Psoas muscle (tissue), 8 donors: ENCODE results near the gene HPS4. TPM values are rescaled to one million over a fixed set of nuclear protein-coding genes. Genes with fewer than 3 reads are reported as not detected.
A peak's percentile ranks its signal among the peaks of the same experiment; 100 is the strongest.

Experiments used
- ATAC-seq, 4 donors: fragments of 200-7000 bp; cut with Tn5 transposase; one replicate each; pipeline ENCODE4 v1.9.1; 2020; ENCODE audit warnings: moderate library complexity in 3 of 4, mild to moderate bottlenecking in 2 of 4
- DNase-seq, 2 donors: peaks; one replicate each; pipeline ENCODE4 v3.0.0-alpha.2; 2020
- H3K27ac ChIP-seq: fragments of 200-600 bp; one replicate; pipeline ENCODE4 v1.8.0; 2022
- H3K27me3 ChIP-seq, 3 donors: fragments of 200-600 bp in 1 of 3; one replicate each; pipeline versions ENCODE4 v1.6.1 to v1.8.0; 2013 to 2022; ENCODE audit warnings: low read length in 2 of 3, mild to moderate bottlenecking in 2 of 3, moderate library complexity in 1 of 3; ENCODE audit not compliant: insufficient read depth in 3 of 3
- H3K36me3 ChIP-seq, 2 donors: fragments of 200-600 bp in 1 of 2; one replicate each; pipeline versions ENCODE4 v1.6.1 to v1.8.0; 2013 to 2022; ENCODE audit warnings: low read depth in 1 of 2, mild to moderate bottlenecking in 1 of 2, moderate library complexity in 1 of 2; ENCODE audit not compliant: insufficient read depth in 1 of 2
- H3K4me1 ChIP-seq: fragments of 200-600 bp; one replicate; pipeline ENCODE4 v1.8.0; 2022
- H3K4me3 ChIP-seq: fragments of 200-600 bp; one replicate; pipeline ENCODE4 v1.8.0; 2022; ENCODE audit warnings: mild to moderate bottlenecking
- H3K9me3 ChIP-seq: fragments of 200-600 bp; one replicate; pipeline ENCODE4 v1.8.0; 2022
- CTCF ChIP-seq: fragments of 200-600 bp; IDR thresholded peaks from one replicate; pipeline ENCODE4 v1.8.0; 2022; ENCODE audit warnings: antibody characterized with exemption
- WGBS, 3 donors: extraction: QIAGEN DNeasy Blood & Tissue Kit; methylation state at CpG; one replicate each; pipeline versions ENCODE4 v1.1.6 to v1.1.7; 2013; 5-methylcytosine and 5-hydroxymethylcytosine counted together
- intact Hi-C, 2 donors: fragments of 100-400 bp; cut with DNase I; formaldehyde crosslinking; loops; one replicate each; pipeline versions ENCODE4 v1.11.0 to v1.14.2; 2022
- polyA plus RNA-seq, 3 donors: library from polyadenylated mRNA; stranded (reverse); fragments of 200-250 nt; gene quantifications; one replicate each; pipeline ENCODE4 v1.2.3, GENCODE V29; 2013
- total RNA-seq, 4 donors: library from RNA; stranded (reverse); fragmentation: NEBNext Ultra II Directional in 2 of 4; extraction: Animal tissue kit (Norgen Biotek cat#: 25700) in 2 of 4; gene quantifications; one replicate each; pipeline versions ENCODE4 v1.2.1 to v1.2.4, GENCODE V29; 2021 to 2023
- donor health status: healthy with polysubstance abuse.
- donor health status: DM: no; HTN: no; CAD: no; lungs with moderate emphysema.
- donor health status: Bipolar disorder and iron deficiency.
- donor health status: healthy.
- donor health status: DM: yes; HTN: yes; CAD: no.
- donor health status: DM: no; HTN: no; CAD: no.
- donor health status: DM: no; HTN: no; CAD: no.
- donor health status: DM: yes; HTN: yes; CAD: no.

The HPS4 gene
- total and polyA plus RNA-seq, 7 donors = 5.8 to 13.9 (median 10.1) TPM

GRCh38 chr22:26428515-26429457, 54.8 kb downstream of the HPS4 start, which contains the start of gene ASPHD2:
Gene ASPHD2 (plus strand): TSS chr22:26429260. CDS start chr22:26433616, 4,356 bp downstream.
- peak; percentile 39 to 78 (median 66) for ATAC-seq
- Histone ChIP-seq H3K4me1 (peaks cover 4% of the 10 kb centered on the region), H3K4me3 (peak within 1 kb of the TSS; percentile 55), H3K9me3 (no peaks in the 10 kb centered on the region), H3K27me3 (peaks cover 0 to 35% (median 10%) of the 10 kb centered on the region in 3 donors), H3K36me3 (no peaks in the 10 kb centered on the region), H3K27ac (peak within 1 kb of the TSS; percentile 14)
- WGBS, 3 donors = 1 to 2% (median 2%) methylated on average over 37 to 96 of the region's 96 CpGs
- TF ChIP-seq CTCF = no peak
- peak; percentile 63 to 69 for DNase-seq
- intact Hi-C loops = no loop called here

- Histone ChIP-seq H3K36me3 (no peaks in the 10 kb centered on the region), H3K4me3 (no peak overlapping the region), H3K4me1 (peaks cover 4% of the 10 kb centered on the region), H3K27ac (no peak overlapping the region), H3K9me3 (no peaks in the 10 kb centered on the region), H3K27me3 (peaks cover 0 to 26% (median 4%) of the 10 kb centered on the region in 3 donors)
- TF ChIP-seq CTCF = no peak
- DNase-seq = no peak
- no peak for ATAC-seq
- intact Hi-C loops = no loop called here
Observed at GRCh38 chr22:26426924-26427323, 56.7 kb downstream of the HPS4 start.

GRCh38 chr22:26418620-26419019, 65.0 kb downstream of the HPS4 start:
- no peak for TF ChIP-seq CTCF
- 69 to 73% (median 73%) methylated on average over 3 of the region's 3 CpGs for WGBS, 3 donors
- Histone ChIP-seq H3K27ac (no peak overlapping the region), H3K4me1 (no peaks in the 10 kb centered on the region), H3K36me3 (no peaks in the 10 kb centered on the region), H3K27me3 (peaks cover 0 to 31% (median 6%) of the 10 kb centered on the region in 3 donors), H3K9me3 (no peaks in the 10 kb centered on the region), H3K4me3 (no peak overlapping the region)
- ATAC-seq = no peak
- DNase-seq = no peak
- intact Hi-C loops = no loop called here

GRCh38 chr22:26417406-26417805, 66.2 kb downstream of the HPS4 start:
- DNase-seq = no peak
- H3K4me3 ChIP-seq = no peak overlapping the region
- TF ChIP-seq CTCF = no peak
- no peak overlapping the region for H3K27ac ChIP-seq
- H3K27me3 ChIP-seq = peaks cover 0 to 33% (median 6%) of the 10 kb centered on the region in 3 donors
- no peak for ATAC-seq
- WGBS, 3 donors = 66 to 87% (median 76%) methylated on average over 3 of the region's 3 CpGs
- intact Hi-C loops = no loop called here
- H3K9me3 ChIP-seq = no peaks in the 10 kb centered on the region
- no peaks in the 10 kb centered on the region for H3K36me3 ChIP-seq
- H3K4me1 ChIP-seq = no peaks in the 10 kb centered on the region
